ENCODE measurements around the gene ADARB2.

ADARB2 gene

DNA sequence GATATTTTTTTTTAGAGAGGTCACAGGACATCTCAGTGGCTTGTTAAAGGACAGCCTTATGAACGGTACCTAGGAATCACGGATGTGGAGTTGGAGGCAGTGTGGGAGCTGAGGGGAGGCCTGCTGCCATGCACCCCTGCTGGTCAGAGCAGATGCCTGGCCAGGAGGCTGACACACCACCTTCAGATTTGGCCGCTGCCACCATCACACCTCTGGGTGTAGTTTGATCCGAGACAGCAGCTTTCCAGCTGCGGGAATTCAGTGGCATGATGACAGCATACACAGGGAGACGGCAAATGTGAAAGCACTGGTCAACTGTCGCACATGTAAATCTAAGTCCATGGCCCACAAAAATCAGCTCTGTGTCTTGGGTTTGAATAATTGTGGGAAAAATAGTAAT lies 285.4 kb downstream of the ADARB2 start:
- no peak overlapping the region for H4K8ac ChIP-seq (ENCODE audit: low read depth, low read length)
- WGBS, 2 donors (ENCODE audit: extremely low coverage in 2 of 2, insufficient read length in 2 of 2, insufficient replicate concordance in 1 of 2) = no CpG with 5 or more reads among the region's 7 CpGs
- no peaks in the 10 kb centered on the region for H3K36me3 ChIP-seq (replicated peaks in 1 of 2; ENCODE audit: control insufficient read depth in 2 of 2, insufficient read depth in 2 of 2, low read length in 2 of 2)
- no peak for DNase-seq (ENCODE audit: low spot score)
- no peak overlapping the region for H3K18ac ChIP-seq (ENCODE audit: low read length)
- no peak overlapping the region for H2BK120ac ChIP-seq (ENCODE audit: low read depth, low read length)
- H3K27me3 ChIP-seq (ENCODE audit: control insufficient read depth in 3 of 3, insufficient read depth in 3 of 3, low read depth in 1 of 3, low read length in 3 of 3) = no peaks in the 10 kb centered on the region
- H3K23ac ChIP-seq (ENCODE audit: low read depth, low read length, poor library complexity) = peak overlapping the region; percentile 47
- peaks cover 0 to 7% of the 10 kb centered on the region in 2 donors for H3K4me1 ChIP-seq (ENCODE audit: control insufficient read depth in 2 of 2, insufficient read depth in 1 of 2, low read depth in 1 of 2, low read length in 2 of 2)
- H2BK15ac ChIP-seq (ENCODE audit: low read length) = no peak overlapping the region
- H3K4me2 ChIP-seq (ENCODE audit: insufficient read depth, low read length, poor library complexity, severe bottlenecking) = no peak overlapping the region
- H3K14ac ChIP-seq (ENCODE audit: low read length) = peak overlapping the region; percentile 75
- no peak overlapping the region for H3K4me3 ChIP-seq (ENCODE audit: low read length in 2 of 2)
- no peak overlapping the region for H3K27ac ChIP-seq (replicated peaks; ENCODE audit: low read length)
- no peak overlapping the region for H2AK5ac ChIP-seq (ENCODE audit: low read depth, low read length)
- H2BK12ac ChIP-seq (ENCODE audit: low read length) = peak overlapping the region; percentile 49
- H2AFZ ChIP-seq (ENCODE audit: low read length) = no peak overlapping the region
- H3K9ac ChIP-seq (ENCODE audit: low read depth, low read length, poor library complexity) = no peak overlapping the region
- H4K91ac ChIP-seq (ENCODE audit: low read depth, low read length, poor library complexity) = no peak overlapping the region
- no peak overlapping the region for H3K4ac ChIP-seq (ENCODE audit: low read length)
- no peaks in the 10 kb centered on the region for H3K79me1 ChIP-seq (ENCODE audit: low read depth, low read length)
- no peak overlapping the region for H2BK5ac ChIP-seq (ENCODE audit: low read length)
- H3K9me3 ChIP-seq (replicated peaks in 1 of 2; ENCODE audit: control insufficient read depth in 2 of 2, insufficient read depth in 1 of 2, low read depth in 1 of 2, low read length in 2 of 2) = no peaks in the 10 kb centered on the region

DNA sequence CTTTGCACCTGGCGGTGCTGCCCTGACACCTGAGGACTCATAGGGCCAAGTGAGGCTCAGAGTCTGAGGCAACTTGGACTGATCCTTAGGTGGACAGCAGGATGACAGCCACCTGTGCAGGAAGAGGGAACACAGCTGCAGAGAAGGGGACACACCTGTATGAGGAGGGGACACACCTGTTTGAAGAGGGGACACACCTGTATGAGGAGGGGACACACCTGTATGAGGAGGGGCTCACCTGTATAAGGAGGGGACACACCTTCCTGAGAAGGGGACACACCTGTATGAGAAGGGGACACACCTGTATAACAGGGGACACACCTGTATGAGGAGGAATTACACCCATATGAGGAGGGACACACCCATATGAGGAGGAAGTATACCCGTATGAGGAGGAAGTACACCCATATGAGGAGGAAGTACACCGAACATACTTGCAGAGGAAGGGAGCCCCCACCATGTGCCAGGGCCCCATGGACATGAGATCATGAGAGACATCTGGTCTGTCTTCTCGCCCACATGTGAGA lies 285.9 kb downstream of the ADARB2 start:
- H2BK15ac ChIP-seq (ENCODE audit: low read length) = no peak overlapping the region
- no peak overlapping the region for H2AFZ ChIP-seq (ENCODE audit: low read length)
- no peaks in the 10 kb centered on the region for H3K79me1 ChIP-seq (ENCODE audit: low read depth, low read length)
- peaks cover 0 to 7% of the 10 kb centered on the region in 2 donors for H3K4me1 ChIP-seq (ENCODE audit: control insufficient read depth in 2 of 2, insufficient read depth in 1 of 2, low read depth in 1 of 2, low read length in 2 of 2)
- WGBS, 2 donors (ENCODE audit: extremely low coverage in 2 of 2, insufficient read length in 2 of 2, insufficient replicate concordance in 1 of 2) = no CpG with 5 or more reads among the region's 4 CpGs
- H2BK5ac ChIP-seq (ENCODE audit: low read length) = no peak overlapping the region
- no peak overlapping the region for H2BK12ac ChIP-seq (ENCODE audit: low read length)
- no peak overlapping the region for H4K91ac ChIP-seq (ENCODE audit: low read depth, low read length, poor library complexity)
- no peak overlapping the region for H2AK5ac ChIP-seq (ENCODE audit: low read depth, low read length)
- no peak overlapping the region for H3K4me2 ChIP-seq (ENCODE audit: insufficient read depth, low read length, poor library complexity, severe bottlenecking)
- H3K18ac ChIP-seq (ENCODE audit: low read length) = no peak overlapping the region
- H3K36me3 ChIP-seq (replicated peaks in 1 of 2; ENCODE audit: control insufficient read depth in 2 of 2, insufficient read depth in 2 of 2, low read length in 2 of 2) = no peaks in the 10 kb centered on the region
- no peak overlapping the region for H2BK120ac ChIP-seq (ENCODE audit: low read depth, low read length)
- H3K27ac ChIP-seq (replicated peaks; ENCODE audit: low read length) = no peak overlapping the region
- H4K8ac ChIP-seq (ENCODE audit: low read depth, low read length) = no peak overlapping the region
- no peak overlapping the region for H3K4ac ChIP-seq (ENCODE audit: low read length)
- H3K9ac ChIP-seq (ENCODE audit: low read depth, low read length, poor library complexity) = no peak overlapping the region
- no peak overlapping the region for H3K4me3 ChIP-seq (ENCODE audit: low read length in 2 of 2)
- no peak overlapping the region for H3K14ac ChIP-seq (ENCODE audit: low read length)
- no peak for DNase-seq (ENCODE audit: low spot score)
- no peaks in the 10 kb centered on the region for H3K27me3 ChIP-seq (ENCODE audit: control insufficient read depth in 3 of 3, insufficient read depth in 3 of 3, low read depth in 1 of 3, low read length in 3 of 3)
- no peaks in the 10 kb centered on the region for H3K9me3 ChIP-seq (replicated peaks in 1 of 2; ENCODE audit: control insufficient read depth in 2 of 2, insufficient read depth in 1 of 2, low read depth in 1 of 2, low read length in 2 of 2)
- peak overlapping the region; percentile 58 for H3K23ac ChIP-seq (ENCODE audit: low read depth, low read length, poor library complexity)

- H2BK5ac ChIP-seq (ENCODE audit: low read length) = no peak overlapping the region
Measured at GRCh38 chr10:1449572-1450205, 287.6 kb downstream of the ADARB2 start.

DNA sequence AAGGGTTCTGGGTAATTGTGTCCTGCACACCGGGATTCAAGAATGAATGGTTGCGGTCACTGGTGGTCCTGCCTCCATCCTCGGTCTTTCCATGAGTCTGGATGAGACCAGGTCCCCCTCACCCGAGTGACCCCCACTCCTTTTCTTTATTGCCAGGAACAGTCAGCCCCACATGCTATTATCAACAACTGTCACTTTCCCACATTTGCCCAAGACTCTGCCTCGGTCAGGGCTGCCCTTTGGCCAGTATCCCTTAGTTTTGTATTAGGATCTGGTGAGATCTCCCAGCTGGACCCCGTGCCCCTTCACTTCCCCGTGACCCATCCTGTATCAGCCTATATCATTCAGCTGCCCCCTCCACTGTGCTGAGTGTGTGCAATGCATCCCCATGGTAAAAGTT lies 288.3 kb downstream of the ADARB2 start:
- Histone ChIP-seq H3K4me3 (ENCODE audit: low read length in 2 of 2) (no peak overlapping the region), H3K14ac (ENCODE audit: low read length) (no peak overlapping the region), H3K27ac (replicated peaks; ENCODE audit: low read length) (no peak overlapping the region), H3K23ac (ENCODE audit: low read depth, low read length, poor library complexity) (no peak overlapping the region), H3K4me2 (ENCODE audit: insufficient read depth, low read length, poor library complexity, severe bottlenecking) (no peak overlapping the region), H3K9ac (ENCODE audit: low read depth, low read length, poor library complexity) (no peak overlapping the region), H2BK120ac (ENCODE audit: low read depth, low read length) (no peak overlapping the region), H2BK15ac (ENCODE audit: low read length) (no peak overlapping the region), H3K4ac (ENCODE audit: low read length) (no peak overlapping the region), H2AK5ac (ENCODE audit: low read depth, low read length) (peak overlapping the region; percentile 6), H4K91ac (ENCODE audit: low read depth, low read length, poor library complexity) (no peak overlapping the region), H2BK12ac (ENCODE audit: low read length) (peak overlapping the region; percentile 86), H4K8ac (ENCODE audit: low read depth, low read length) (no peak overlapping the region), H2AFZ (ENCODE audit: low read length) (no peak overlapping the region), H2BK5ac (ENCODE audit: low read length) (no peak overlapping the region), H3K4me1 (ENCODE audit: control insufficient read depth in 2 of 2, insufficient read depth in 1 of 2, low read depth in 1 of 2, low read length in 2 of 2) (peaks cover 0 to 7% of the 10 kb centered on the region in 2 donors), H3K27me3 (ENCODE audit: control insufficient read depth in 3 of 3, insufficient read depth in 3 of 3, low read depth in 1 of 3, low read length in 3 of 3) (no peaks in the 10 kb centered on the region), H3K36me3 (replicated peaks in 1 of 2; ENCODE audit: control insufficient read depth in 2 of 2, insufficient read depth in 2 of 2, low read length in 2 of 2) (no peaks in the 10 kb centered on the region), H3K9me3 (replicated peaks in 1 of 2; ENCODE audit: control insufficient read depth in 2 of 2, insufficient read depth in 1 of 2, low read depth in 1 of 2, low read length in 2 of 2) (no peaks in the 10 kb centered on the region), H3K18ac (ENCODE audit: low read length) (no peak overlapping the region), H3K79me1 (ENCODE audit: low read depth, low read length) (no peaks in the 10 kb centered on the region)
- no peak for DNase-seq (ENCODE audit: low spot score)
- WGBS, 2 donors (ENCODE audit: extremely low coverage in 2 of 2, insufficient read length in 2 of 2, insufficient replicate concordance in 1 of 2) = no CpG with 5 or more reads among the region's 7 CpGs

More at GRCh38 chr10:1449572-1450205, 287.6 kb downstream of the ADARB2 start:
- Histone ChIP-seq H3K9ac (ENCODE audit: low read depth, low read length, poor library complexity) (no peak overlapping the region), H2BK12ac (ENCODE audit: low read length) (no peak overlapping the region), H3K14ac (ENCODE audit: low read length) (peak overlapping the region; percentile 11), H3K4ac (ENCODE audit: low read length) (no peak overlapping the region), H3K27ac (replicated peaks; ENCODE audit: low read length) (no peak overlapping the region), H2BK120ac (ENCODE audit: low read depth, low read length) (no peak overlapping the region), H4K8ac (ENCODE audit: low read depth, low read length) (no peak overlapping the region), H3K4me1 (ENCODE audit: control insufficient read depth in 2 of 2, insufficient read depth in 1 of 2, low read depth in 1 of 2, low read length in 2 of 2) (peaks cover 0 to 7% of the 10 kb centered on the region in 2 donors), H3K9me3 (replicated peaks in 1 of 2; ENCODE audit: control insufficient read depth in 2 of 2, insufficient read depth in 1 of 2, low read depth in 1 of 2, low read length in 2 of 2) (no peaks in the 10 kb centered on the region), H3K36me3 (replicated peaks in 1 of 2; ENCODE audit: control insufficient read depth in 2 of 2, insufficient read depth in 2 of 2, low read length in 2 of 2) (no peaks in the 10 kb centered on the region), H2AK5ac (ENCODE audit: low read depth, low read length) (no peak overlapping the region), H3K4me3 (ENCODE audit: low read length in 2 of 2) (no peak overlapping the region), H3K23ac (ENCODE audit: low read depth, low read length, poor library complexity) (no peak overlapping the region), H3K4me2 (ENCODE audit: insufficient read depth, low read length, poor library complexity, severe bottlenecking) (no peak overlapping the region), H3K27me3 (ENCODE audit: control insufficient read depth in 3 of 3, insufficient read depth in 3 of 3, low read depth in 1 of 3, low read length in 3 of 3) (no peaks in the 10 kb centered on the region), H4K91ac (ENCODE audit: low read depth, low read length, poor library complexity) (no peak overlapping the region), H3K79me1 (ENCODE audit: low read depth, low read length) (no peaks in the 10 kb centered on the region), H3K18ac (ENCODE audit: low read length) (no peak overlapping the region), H2BK15ac (ENCODE audit: low read length) (no peak overlapping the region), H2AFZ (ENCODE audit: low read length) (no peak overlapping the region)
- no peak for DNase-seq (ENCODE audit: low spot score)
- WGBS, 2 donors (ENCODE audit: extremely low coverage in 2 of 2, insufficient read length in 2 of 2, insufficient replicate concordance in 1 of 2) = no CpG with 5 or more reads among the region's 16 CpGs
